ENCODE data around the gene APBB2. TPM values are rescaled to one million over a fixed set of nuclear protein-coding genes. Genes with fewer than 3 reads are reported as not detected.

Gene APBB2
- total and polyA plus RNA-seq, 2 of the 8 experiments (the other 6 are each of a cell fraction or from before 2014, with no cell fraction given): 58.7 to 59.4 TPM

DNA sequence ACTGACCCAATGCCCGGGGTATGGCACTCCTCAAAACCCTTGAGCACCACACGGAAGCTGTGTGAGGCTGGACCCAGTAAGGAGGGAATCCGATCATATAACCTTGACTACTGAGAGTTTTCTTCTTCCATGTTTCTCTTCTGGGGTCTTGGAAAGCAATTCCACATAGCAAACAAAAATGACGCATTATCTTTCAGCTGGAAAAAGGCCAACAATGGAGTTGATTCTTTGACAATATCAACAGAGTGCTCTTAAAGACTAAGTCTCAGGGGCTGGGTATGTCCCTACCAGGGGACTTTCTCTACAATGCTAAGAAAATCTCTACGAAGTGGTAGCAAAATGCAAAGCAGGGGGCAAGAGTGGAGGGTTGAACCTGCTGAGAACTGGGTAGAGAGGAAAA is 276.0 kb downstream of the APBB2 start:
- H3K9me3 ChIP-seq (ENCODE audit: insufficient read depth in 2 of 2, low read depth in 1 of 2, low read length in 1 of 2): no peaks in the 10 kb centered on the region
- no peaks in the 10 kb centered on the region for H3K36me3 ChIP-seq (ENCODE audit: control insufficient read depth in 2 of 4, insufficient read depth in 4 of 4, low read length in 3 of 4)
- no peak overlapping the region for H4K5ac ChIP-seq (ENCODE audit: insufficient read length, low read depth, low read length)
- H2AK5ac ChIP-seq (ENCODE audit: low read depth, low read length): no peak overlapping the region
- H2BK20ac ChIP-seq (ENCODE audit: low read length): no peak overlapping the region
- no peak overlapping the region for H3K4me2 ChIP-seq (ENCODE audit: insufficient read depth in 1 of 2, low read depth in 2 of 2, low read length in 2 of 2)
- FAIRE-seq: no peak
- no peak overlapping the region for H3K27ac ChIP-seq (ENCODE audit: low read depth, low read length)
- H3K9ac ChIP-seq (replicated peaks in 1 of 4; ENCODE audit: extremely low read depth in 1 of 4, low read depth in 3 of 4, low read length in 3 of 4): no peak overlapping the region
- H3K4me1 ChIP-seq (replicated peaks in 1 of 4; ENCODE audit: control insufficient read depth in 3 of 4, insufficient read depth in 4 of 4, low read length in 3 of 4): peaks cover 2 to 19% (median 11%) of the 10 kb centered on the region in 4 experiments; a peak in 5 of 7 replicates
- no peak overlapping the region for H2AFZ ChIP-seq (ENCODE audit: low read length)
- H2BK5ac ChIP-seq (ENCODE audit: low read depth, low read length): no peak overlapping the region
- H3K14ac ChIP-seq (ENCODE audit: insufficient read length): no peak overlapping the region
- H3K79me1 ChIP-seq (ENCODE audit: low read depth, low read length): no peaks in the 10 kb centered on the region
- ChIA-PET POLR2A (ENCODE audit: partially characterized antibody) (interaction anchor here (0.9 to 1.6 kb wide), 2 partner anchors 9 to 82 kb away, joined by 3 read pairs; no protein-coding TSS in a partner anchor), CTCF (ENCODE audit: partially characterized antibody) (interaction anchor here (0.8 to 3.2 kb wide), 7 partner anchors 10 to 321 kb away, joined by 3 to 19 read pairs (median 7); partner anchors contain the start of gene APBB2)
- no peaks in the 10 kb centered on the region for H3K79me2 ChIP-seq (ENCODE audit: control insufficient read depth in 1 of 2, insufficient read depth in 2 of 2, low read length in 2 of 2)
- H3K4ac ChIP-seq (replicated peaks; ENCODE audit: insufficient read length, low read depth, low read length): no peak overlapping the region
- H3K56ac ChIP-seq (replicated peaks; ENCODE audit: insufficient read length, low read depth, low read length): no peak overlapping the region
- H2BK15ac ChIP-seq (ENCODE audit: low read length): no peak overlapping the region
- no peak overlapping the region for H2BK120ac ChIP-seq (replicated peaks; ENCODE audit: low read depth, low read length)
- H4K91ac ChIP-seq (replicated peaks; ENCODE audit: insufficient read length, low read length): no peak overlapping the region
- TF ChIP-seq NANOG (IDR thresholded peaks at IDR 0.05; ENCODE audit: insufficient read depth, low read depth, low read length, poor library complexity, severe bottlenecking) (no peak), TBP (IDR thresholded peaks at IDR 0.05; ENCODE audit: low read depth, low read length) (no peak)
- H3K18ac ChIP-seq (ENCODE audit: extremely low read depth, low read length): no peak overlapping the region
- H3K23me2 ChIP-seq (ENCODE audit: low read depth, low read length): no peaks in the 10 kb centered on the region
- 81% methylated on average over 5 of the region's 5 CpGs; no CpG with 5 or more reads in 1 of the 2 experiments for WGBS, 2 experiments (ENCODE audit: extremely low coverage in 1 of 2, insufficient coverage in 1 of 2, insufficient read length in 1 of 2, insufficient replicate concordance in 2 of 2, low coverage in 1 of 2, low lambda C conversion rate in 2 of 2, missing lambda C conversion rate in 1 of 2)
- DNase-seq (ENCODE audit: low read depth in 1 of 2, low spot score in 2 of 2): no peak
- no peak overlapping the region for H4K8ac ChIP-seq (ENCODE audit: extremely low read depth, insufficient read depth, low read length)
- H3K27me3 ChIP-seq (replicated peaks in 1 of 4; ENCODE audit: control insufficient read depth in 3 of 4, extremely low read depth in 1 of 4, insufficient read depth in 3 of 4, low read length in 3 of 4): no peaks in the 10 kb centered on the region
- H3K23ac ChIP-seq (ENCODE audit: insufficient read length): no peak overlapping the region
- no peak overlapping the region for H3K4me3 ChIP-seq (ENCODE audit: extremely low read depth in 1 of 4, insufficient read depth in 2 of 4, low read depth in 3 of 4, low read length in 4 of 4)
- no peak overlapping the region for H2BK12ac ChIP-seq (ENCODE audit: low read depth, low read length)
- no peaks in the 10 kb centered on the region for H4K20me1 ChIP-seq (replicated peaks in 1 of 2; ENCODE audit: control insufficient read depth in 1 of 2, insufficient read depth in 2 of 2, low read length in 2 of 2)

Data from H1 (cell line).